Esophagus muscularis mucosa (tissue), 4 donors: ENCODE measurements around the gene PSMD7. TPM values are rescaled to one million over a fixed set of nuclear protein-coding genes. Genes with fewer than 3 reads are reported as not detected.

Experiments used
- DNase-seq: peaks from one replicate; pipeline ENCODE4 v3.0.0-alpha.2; 2017; ENCODE audit errors: extremely low spot score
- H3K27ac ChIP-seq, 4 donors: fragments of 200-600 bp; sonication (generic); replicated peaks in 1 of 4; 1 replicate in 3 of 4; 2 replicates in 1 of 4; pipeline ENCODE4 v1.5.1; 2016 to 2019; ENCODE audit warnings: mild to moderate bottlenecking in 1 of 4
- H3K27me3 ChIP-seq, 4 donors: fragments of 200-600 bp; sonication (generic); one replicate each; pipeline versions ENCODE4 v1.5.1 to v1.6.0; 2016 to 2019
- H3K36me3 ChIP-seq, 4 donors: fragments of 200-600 bp; sonication (generic); one replicate each; pipeline ENCODE4 v1.5.1; 2016 to 2019
- H3K4me1 ChIP-seq, 4 donors: fragments of 200-600 bp; sonication (generic); one replicate each; pipeline ENCODE4 v1.5.1; 2016 to 2019
- H3K4me3 ChIP-seq, 4 donors: fragments of 200-600 bp; sonication (generic); 1 replicate in 2 of 4; 2 replicates in 2 of 4; pipeline ENCODE4 v1.5.1; 2016 to 2019; ENCODE audit warnings: mild to moderate bottlenecking in 4 of 4, moderate library complexity in 1 of 4
- H3K9me3 ChIP-seq, 4 donors: fragments of 200-600 bp; sonication (generic); 1 replicate in 3 of 4; 2 replicates in 1 of 4; pipeline ENCODE4 v1.5.1; 2016 to 2019
- CTCF ChIP-seq, 3 experiments: fragments of 200-600 bp in 2 of 3; fragments of 450-650 bp in 1 of 3; sonication (generic) in 2 of 3; IDR thresholded peaks; one replicate each; pipeline ENCODE4 v1.5.1; 2017 to 2019; ENCODE audit warnings: antibody characterized with exemption in 3 of 3, mild to moderate bottlenecking in 2 of 3, moderate library complexity in 1 of 3
- EP300 ChIP-seq: sonication (generic); formaldehyde crosslinking; IDR thresholded peaks from one replicate; pipeline ENCODE4 v1.6.1; 2017; ENCODE audit warnings: antibody characterized with exemption
- POLR2A ChIP-seq: fragments of 450-650 bp; IDR thresholded peaks from one replicate; pipeline ENCODE4 v1.6.1; 2017; ENCODE audit warnings: antibody characterized with exemption, moderate library complexity, mild to moderate bottlenecking, low read depth
- POLR2AphosphoS5 ChIP-seq, 2 donors: sonication (generic); formaldehyde crosslinking; IDR thresholded peaks; one replicate each; pipeline ENCODE4 v1.6.1; 2017; ENCODE audit warnings: antibody characterized with exemption in 2 of 2
- WGBS: methylation state at CpG from one replicate; pipeline ENCODE4 v1.1.5; 2018; 5-methylcytosine and 5-hydroxymethylcytosine counted together
- intact Hi-C: fragments of 100-400 bp; cut with DNase I; formaldehyde crosslinking; loops from one replicate; pipeline ENCODE4 v1.15.1; 2023
- total RNA-seq, 4 donors: library from RNA; depleted of rRNA; stranded (reverse); fragments of >200 nt; gene quantifications; one replicate each; pipeline versions ENCODE4 v1.1.0 to v1.2.1, GENCODE V29; 2016

Gene PSMD7
- total RNA-seq, 4 donors from 2014 or later: 75.6 to 94.4 (median 87.7) TPM

GRCh38 chr16:74257061-74257460 lies 39.6 kb upstream of the PSMD7 start:
- Histone ChIP-seq H3K36me3 (no peaks in the 10 kb centered on the region), H3K27ac (no peak overlapping the region), H3K4me3 (no peak overlapping the region), H3K9me3 (no peaks in the 10 kb centered on the region), H3K27me3 (no peaks in the 10 kb centered on the region), H3K4me1 (no peaks in the 10 kb centered on the region)
- no peak for TF ChIP-seq POLR2AphosphoS5 (IDR thresholded peaks at IDR 0.05)
- TF ChIP-seq POLR2A: no peak
- no peak for TF ChIP-seq EP300
- no peak for TF ChIP-seq CTCF (IDR thresholded peaks at IDR 0.05)
- DNase-seq: no peak
- intact Hi-C loops: no loop called here
- WGBS: 84% methylated on average over 7 of the region's 7 CpGs

GRCh38 chr16:74261068-74261467 lies 35.5 kb upstream of the PSMD7 start:
- Histone ChIP-seq H3K27ac (no peak overlapping the region), H3K4me1 (peaks cover 0 to 19% (median 5%) of the 10 kb centered on the region in 4 donors), H3K27me3 (no peaks in the 10 kb centered on the region), H3K36me3 (no peaks in the 10 kb centered on the region), H3K4me3 (no peak overlapping the region), H3K9me3 (no peaks in the 10 kb centered on the region)
- no peak for DNase-seq
- TF ChIP-seq POLR2AphosphoS5 (IDR thresholded peaks at IDR 0.05) (no peak), EP300 (no peak), CTCF (IDR thresholded peaks at IDR 0.05) (no peak), POLR2A (no peak)
- 74% methylated on average over 5 of the region's 5 CpGs for WGBS
- intact Hi-C loops: no loop called here

GRCh38 chr16:74264811-74265210 lies 31.8 kb upstream of the PSMD7 start:
- Histone ChIP-seq H3K4me3 (no peak overlapping the region), H3K4me1 (peaks cover 0 to 30% (median 15%) of the 10 kb centered on the region in 4 donors), H3K36me3 (no peaks in the 10 kb centered on the region), H3K9me3 (no peaks in the 10 kb centered on the region), H3K27me3 (no peaks in the 10 kb centered on the region), H3K27ac (no peak overlapping the region)
- no peak for DNase-seq
- TF ChIP-seq CTCF (IDR thresholded peaks at IDR 0.05) (no peak), EP300 (no peak), POLR2A (no peak), POLR2AphosphoS5 (IDR thresholded peaks at IDR 0.05) (no peak)
- WGBS: 41% methylated on average over 3 of the region's 3 CpGs
- intact Hi-C loops: no loop called here

GRCh38 chr16:74268372-74268782 lies 28.2 kb upstream of the PSMD7 start:
- TF ChIP-seq POLR2AphosphoS5 (IDR thresholded peaks at IDR 0.05) (no peak), CTCF (IDR thresholded peaks at IDR 0.05) (no peak), POLR2A (no peak), EP300 (no peak)
- intact Hi-C loops: no loop called here
- WGBS: 55% methylated on average over 3 of the region's 3 CpGs

GRCh38 chr16:74271872-74272271 lies 24.7 kb upstream of the PSMD7 start:
- 77% methylated on average over 2 of the region's 2 CpGs for WGBS
- no peak for DNase-seq
- Histone ChIP-seq H3K27ac (no peak overlapping the region), H3K9me3 (no peaks in the 10 kb centered on the region), H3K27me3 (no peaks in the 10 kb centered on the region), H3K36me3 (no peaks in the 10 kb centered on the region), H3K4me3 (no peak overlapping the region), H3K4me1 (peaks cover 0 to 10% (median 6%) of the 10 kb centered on the region in 4 donors)
- intact Hi-C loops: loop anchor here (10.0 kb wide), 1 partner anchor 207 kb away; no protein-coding TSS in a partner anchor
- no peak for TF ChIP-seq CTCF (IDR thresholded peaks at IDR 0.05)
- no peak for TF ChIP-seq POLR2AphosphoS5 (IDR thresholded peaks at IDR 0.05)
- TF ChIP-seq POLR2A: no peak
- no peak for TF ChIP-seq EP300

More at GRCh38 chr16:74268372-74268782, 28.2 kb upstream of the PSMD7 start:
- no peak overlapping the region for H3K4me3 ChIP-seq
- H3K4me1 ChIP-seq: peaks cover 0 to 30% (median 15%) of the 10 kb centered on the region in 4 donors
- no peaks in the 10 kb centered on the region for H3K27me3 ChIP-seq
- H3K36me3 ChIP-seq: no peaks in the 10 kb centered on the region
- H3K27ac ChIP-seq: no peak overlapping the region
- H3K9me3 ChIP-seq: no peaks in the 10 kb centered on the region
- no peak for DNase-seq
